NCI-H69 (cell line): ENCODE data around the gene NUDT19.
"Not testable (repeated sequence)": the region's sequence is repeated elsewhere in the genome, so short reads cannot be mapped to it uniquely, and the experiment has no call there.

Experiments used
- DNase-seq: peaks from one replicate; lab custom pipeline; 2025; lab: John Stamatoyannopoulos, UW

NUDT19 gene

DNA sequence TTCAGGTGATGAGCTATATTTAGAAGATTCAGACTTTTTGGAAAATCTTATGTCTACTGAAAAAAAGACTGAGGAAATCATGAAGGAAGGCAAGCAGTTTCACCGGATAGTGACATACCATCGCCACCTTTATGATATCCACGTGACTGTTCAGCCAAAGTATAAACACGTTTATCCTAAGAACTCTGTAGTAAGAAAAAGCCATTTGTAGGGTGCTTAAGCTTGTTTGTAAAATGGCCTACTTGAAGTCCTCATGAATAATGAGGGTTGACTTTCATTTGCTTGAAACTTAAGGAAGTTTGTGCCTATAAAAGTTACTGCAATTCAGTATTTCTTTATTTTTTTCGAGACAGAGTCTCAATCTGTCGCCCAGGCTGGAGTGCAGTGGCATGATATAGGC is 20.1 kb downstream of the NUDT19 start:
- DNase-seq: no peak

DNA sequence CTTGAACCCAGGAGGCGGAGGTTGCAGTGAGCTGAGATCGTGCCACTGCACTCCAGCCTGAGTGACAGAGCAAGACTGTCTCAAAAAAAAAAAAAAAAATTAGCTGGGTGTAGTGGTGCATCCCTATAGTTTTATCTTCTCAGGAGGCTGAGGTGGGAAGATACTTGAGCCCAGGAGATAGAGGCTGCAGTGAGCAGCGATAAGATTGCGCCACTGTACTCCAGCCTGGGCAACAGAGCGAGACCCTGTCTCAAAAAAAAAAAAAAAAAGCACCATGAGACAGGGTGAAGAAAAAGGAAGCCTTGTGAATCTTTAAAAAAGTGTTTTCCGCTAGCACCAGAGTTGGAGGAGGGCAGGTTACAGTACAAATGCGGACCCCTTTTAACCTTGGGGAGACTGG is 24.6 kb downstream of the NUDT19 start:
- not testable (repeated sequence) for DNase-seq

DNA sequence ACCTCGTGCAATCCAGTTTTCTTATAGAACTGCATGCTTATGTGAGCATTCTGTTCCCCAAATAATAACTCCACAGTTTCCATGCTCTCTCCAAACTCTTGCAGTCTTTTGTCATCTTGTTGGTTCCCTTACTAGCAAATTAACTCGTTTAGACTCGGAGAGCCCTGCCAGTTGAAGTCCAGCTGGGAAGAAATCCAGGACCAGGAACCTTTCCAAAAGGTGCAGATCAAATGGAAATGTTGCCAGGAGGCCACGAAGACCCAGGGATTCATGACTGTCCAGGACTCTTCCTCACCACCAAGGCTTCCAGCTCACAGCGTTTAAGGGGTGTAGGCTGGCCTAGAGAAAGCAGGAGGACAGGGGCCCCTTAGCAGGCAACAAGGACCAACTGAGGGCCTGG is 25.9 kb downstream of the NUDT19 start:
- DNase-seq: no peak

DNA sequence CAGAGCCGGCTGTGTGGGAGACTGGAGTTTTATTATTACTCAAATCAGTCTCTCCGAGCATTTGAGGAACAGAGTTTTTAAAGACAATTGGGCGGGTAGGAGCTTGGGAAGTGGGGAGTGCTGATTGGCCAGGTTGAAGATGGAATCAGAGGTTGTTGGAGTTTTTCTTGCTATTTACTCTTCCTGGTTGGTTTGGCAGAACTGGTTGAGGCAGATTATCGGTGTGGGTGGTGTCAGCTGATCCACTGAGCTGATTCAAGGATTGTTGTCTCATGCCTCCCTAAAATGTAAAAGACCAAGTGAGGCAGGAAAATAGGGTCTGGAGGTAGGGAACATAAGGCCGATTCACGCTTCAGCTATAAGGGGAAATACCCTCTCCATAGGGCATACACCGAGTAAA is 26.7 kb downstream of the NUDT19 start:
- no peak for DNase-seq

DNA sequence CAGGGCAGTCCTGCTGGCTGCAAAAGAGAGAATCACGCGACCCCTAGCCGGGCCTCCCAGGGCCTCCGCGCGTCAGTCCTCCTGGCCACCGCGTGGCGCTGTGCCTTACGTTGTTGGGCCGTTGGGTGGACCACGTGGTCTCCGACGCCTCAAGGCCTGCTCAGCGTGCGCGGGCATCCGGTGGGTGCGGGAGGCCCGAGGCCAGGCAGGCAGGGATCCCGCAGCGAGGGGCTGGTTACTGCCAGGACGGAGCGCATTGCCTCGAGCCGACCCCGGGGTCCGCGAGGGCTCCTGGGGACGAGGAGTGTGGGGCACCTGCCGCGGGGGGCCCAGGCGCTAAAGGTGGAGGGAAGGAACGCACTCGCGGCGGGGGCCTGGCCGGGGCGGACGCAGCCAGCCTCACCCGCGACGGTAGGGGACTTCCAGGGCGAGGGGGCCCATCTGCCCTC is 28.0 kb downstream of the NUDT19 start, which contains the start of gene TDRD12:
Gene TDRD12 (plus strand): TSS at position 157 of the 449 bp plus-strand sequence. CDS start 306 bp downstream, outside the sequence.
- DNase-seq: peak; percentile 4

DNA sequence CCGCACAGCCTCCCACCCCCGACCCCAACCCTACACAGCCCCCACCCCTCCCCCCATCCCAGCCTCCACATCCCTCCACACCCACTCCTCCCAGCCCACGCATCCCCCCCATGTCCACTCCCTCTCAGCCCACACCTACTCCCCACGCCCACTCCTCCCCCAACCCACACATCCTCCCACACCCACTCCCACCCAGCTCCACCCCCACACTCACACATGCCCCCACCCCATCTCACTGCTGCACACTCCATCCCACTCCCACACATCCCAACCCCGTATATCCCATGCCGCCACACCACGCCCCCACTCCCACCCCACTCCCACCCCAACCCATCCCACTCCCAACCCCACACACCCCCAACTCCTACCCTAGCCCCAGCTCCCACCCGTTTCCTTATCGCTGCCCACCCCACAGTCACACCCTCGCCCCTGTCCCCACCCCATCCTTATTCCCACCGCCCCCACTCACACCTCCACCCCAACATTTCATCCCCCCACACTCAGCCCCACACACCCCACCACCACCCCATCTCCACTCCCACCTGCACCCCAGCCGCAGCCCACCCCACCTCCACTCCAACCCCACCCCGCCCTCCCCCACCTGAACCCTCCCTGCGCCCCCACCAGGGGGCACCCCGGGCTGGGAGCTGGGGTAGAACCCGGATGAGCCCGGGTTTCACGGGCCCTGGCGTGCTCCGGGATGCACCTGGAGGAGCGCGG is 28.8 kb downstream of the NUDT19 start:
- no peak for DNase-seq

DNA sequence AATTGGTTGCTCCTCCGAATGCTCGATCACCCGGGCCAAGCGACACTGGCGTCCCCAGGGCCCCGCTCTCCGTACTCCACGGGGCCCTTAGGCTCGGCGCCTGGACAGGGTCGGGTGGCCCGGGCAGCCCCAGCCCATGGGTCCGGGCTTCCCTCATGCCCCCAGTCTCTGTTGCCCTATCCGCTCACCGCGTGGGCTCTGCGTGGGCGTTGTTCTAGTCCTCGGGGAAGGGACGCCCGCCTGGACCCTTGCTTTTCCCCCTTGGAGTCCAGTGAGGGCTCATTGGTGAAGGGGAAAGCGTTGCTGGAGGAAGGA is 29.3 kb downstream of the NUDT19 start:
- DNase-seq: no peak

DNA sequence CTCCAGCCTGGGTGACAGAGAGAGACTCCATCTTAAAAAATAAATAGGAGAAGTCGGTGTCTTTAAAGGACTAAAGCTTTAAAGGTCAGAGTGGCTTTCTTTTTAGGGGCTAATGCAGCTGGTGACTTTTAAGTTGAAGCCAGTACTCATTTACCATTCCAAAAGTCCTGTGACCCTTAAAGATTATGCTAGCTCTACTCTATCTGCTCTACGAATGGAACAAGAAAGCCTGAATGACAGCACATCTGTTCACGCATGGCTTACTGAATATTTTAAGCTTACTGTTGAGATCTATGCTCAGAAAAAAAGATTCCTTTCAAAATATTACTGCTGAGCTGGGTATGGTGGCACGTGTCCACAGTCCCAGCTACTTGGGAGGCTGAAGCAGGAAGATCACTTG is 44.3 kb downstream of the NUDT19 start:
- DNase-seq: no peak

DNA sequence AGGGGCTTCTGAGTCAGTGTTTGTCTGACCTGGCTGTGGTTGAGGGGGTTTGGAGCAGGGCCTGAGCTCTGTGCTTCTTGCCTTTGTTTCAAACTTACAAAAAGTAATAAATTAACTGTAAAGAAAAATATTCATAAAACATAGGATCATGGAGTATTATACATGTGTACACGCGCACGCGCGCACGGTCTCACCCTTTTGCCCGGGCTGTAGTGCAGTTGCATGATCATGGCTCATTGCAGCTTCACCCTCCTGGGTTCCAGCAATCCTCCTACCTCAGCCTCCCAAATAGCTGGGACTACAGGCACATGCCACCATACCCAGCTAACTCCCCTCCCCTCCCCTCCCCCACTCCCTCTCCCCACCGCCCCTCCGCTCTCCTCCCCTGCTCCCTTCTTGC is 51.4 kb downstream of the NUDT19 start:
- DNase-seq: no peak

DNA sequence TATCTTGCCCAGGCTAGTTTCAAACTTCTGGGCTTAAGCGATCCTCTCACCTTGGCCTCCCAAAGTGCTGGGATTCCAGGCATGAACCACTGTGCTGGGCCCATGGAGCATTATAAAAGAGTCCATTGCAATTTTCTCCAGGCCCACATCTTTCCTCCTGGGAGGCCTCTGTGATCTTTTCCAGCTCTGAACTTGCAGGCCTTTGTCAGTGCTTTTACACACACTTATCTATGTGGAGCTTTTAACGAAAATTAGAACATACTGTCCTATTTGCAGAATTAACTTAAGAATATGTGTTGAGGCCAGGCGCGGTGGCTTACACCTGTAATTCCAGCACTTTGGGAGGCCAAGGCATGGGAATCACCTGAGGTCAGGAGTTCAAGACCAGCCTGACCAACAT is 51.8 kb downstream of the NUDT19 start:
- no peak for DNase-seq

DNA sequence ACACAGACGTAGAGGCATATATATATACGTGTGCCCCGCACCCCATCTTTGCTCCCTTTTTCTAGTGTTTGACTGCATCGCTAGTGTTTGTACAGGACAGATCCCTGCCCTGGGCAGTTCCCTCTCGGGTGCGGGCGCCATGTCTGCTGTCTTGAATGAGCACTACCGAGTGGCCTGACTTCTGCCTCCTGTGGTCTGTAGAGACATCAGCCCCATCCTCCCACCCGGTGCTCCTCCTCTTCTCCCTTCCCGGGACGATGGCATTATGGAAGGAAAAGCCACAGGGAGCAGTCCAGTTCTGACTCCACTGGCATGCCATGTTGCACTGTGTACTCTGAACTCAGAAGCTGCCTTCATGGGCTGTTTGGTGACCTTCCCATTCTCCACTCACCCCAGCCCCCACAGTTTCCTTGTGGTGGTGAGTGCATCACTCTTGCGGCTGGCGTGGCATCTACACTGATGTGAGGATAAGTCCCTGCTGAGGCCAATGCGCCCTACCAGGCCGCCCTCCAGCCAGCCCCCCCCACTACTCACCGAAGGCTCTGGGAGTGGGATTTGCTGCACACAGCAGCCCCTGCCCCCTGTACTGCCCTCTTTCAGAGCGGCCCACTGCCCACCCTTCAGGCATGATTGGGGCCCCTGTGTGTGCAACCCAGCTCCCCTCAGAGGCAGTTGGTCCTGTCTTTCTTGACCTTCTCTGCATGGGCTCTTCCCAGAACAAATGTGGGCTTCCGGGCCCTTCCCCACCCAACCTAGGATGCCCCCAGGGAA is 53.1 kb downstream of the NUDT19 start:
- no peak for DNase-seq

DNA sequence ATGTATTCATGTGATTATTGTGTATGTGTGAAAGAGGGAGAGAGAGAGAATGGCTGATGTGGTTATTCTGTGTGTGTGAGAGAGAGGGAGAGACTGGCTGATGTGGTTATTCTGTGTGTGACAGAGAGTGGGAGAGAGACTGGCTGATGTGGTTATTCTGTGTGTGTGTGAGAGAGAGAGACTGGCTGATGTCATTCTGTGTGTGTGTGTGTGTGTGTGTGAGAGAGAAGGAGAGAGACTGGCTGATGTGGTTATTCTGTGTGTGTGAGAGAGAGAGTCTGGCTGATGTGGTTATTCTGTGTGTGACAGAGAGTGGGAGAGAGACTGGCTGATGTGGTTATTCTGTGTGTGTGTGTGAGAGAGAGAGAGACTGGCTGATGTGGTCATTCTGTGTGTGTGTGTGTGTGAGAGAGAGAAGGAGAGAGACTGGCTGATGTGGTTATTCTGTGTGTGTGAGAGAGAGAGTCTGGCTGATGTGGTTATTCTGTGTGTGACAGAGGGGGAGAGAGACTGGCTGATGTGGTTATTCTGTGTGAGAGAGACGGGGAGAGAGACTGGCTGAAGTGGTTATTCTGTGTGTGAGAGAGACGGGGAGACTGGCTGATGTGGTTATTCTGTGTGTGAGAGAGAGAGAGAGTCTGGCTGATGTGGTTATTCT is 54.1 kb downstream of the NUDT19 start:
- DNase-seq: not testable (repeated sequence)

DNA sequence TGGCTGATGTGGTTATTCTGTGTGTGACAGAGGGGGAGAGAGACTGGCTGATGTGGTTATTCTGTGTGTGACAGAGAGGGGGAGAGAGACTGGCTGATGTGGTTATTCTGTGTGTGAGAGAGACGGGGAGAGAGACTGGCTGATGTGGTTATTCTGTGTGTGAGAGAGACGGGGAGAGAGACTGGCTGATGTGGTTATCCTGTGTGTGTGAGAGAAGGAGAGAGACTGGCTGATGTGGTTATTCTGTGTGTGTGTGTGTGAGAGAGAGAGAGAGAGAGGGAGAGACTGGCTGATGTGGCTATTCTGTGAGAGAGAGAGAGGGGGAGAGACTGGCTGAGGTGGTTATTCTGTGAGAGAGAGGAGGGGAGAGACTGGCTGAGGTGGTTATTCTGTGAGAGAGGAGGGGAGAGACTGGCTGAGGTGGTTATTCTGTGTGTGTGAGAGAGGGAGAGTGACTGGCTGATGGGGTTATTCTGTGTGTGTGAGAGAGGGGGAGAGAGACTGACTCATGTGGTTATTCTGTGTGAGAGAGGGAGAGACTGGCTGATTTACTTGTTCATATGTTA is 55.1 kb downstream of the NUDT19 start:
- peak; percentile 4 for DNase-seq

DNA sequence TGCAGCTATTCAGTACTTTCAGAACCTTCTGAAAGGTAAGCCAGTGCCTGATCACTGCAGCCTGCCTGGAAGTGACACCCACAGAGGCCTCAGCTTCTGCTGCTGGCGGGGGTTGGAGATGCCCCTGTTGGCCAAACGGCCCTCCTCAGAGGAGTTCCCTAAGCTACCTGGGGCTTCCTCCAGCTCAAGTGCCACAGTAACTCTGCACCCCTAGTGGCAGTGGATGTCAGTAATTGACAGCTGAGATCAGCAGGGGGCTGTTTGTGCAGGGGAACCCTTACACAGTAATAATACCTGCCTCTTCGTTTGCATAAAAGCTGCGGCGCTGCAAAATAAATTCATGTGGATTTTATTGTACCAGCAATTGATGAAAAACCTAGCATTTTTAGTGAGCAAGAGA is 56.9 kb downstream of the NUDT19 start:
- peak; percentile 60 for DNase-seq

DNA sequence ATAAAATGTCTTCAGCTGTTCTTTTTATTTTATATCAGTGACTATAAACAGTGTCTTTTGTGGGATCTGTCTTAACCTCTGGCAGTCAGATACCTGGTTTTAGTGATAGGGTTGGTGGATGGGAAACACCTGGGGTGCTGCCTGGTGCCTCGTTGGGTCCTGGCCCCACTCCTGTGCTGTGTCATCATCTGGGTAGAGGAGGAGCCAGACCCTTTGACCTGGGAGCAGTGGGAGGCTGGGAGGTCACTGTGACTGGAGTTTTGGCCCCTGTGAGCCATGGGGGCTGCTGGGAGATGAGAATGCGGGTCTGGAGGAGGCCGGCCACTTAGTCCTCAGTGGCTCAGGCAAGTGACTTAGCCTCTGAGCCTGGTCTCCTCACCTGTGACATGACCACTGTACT is 57.3 kb downstream of the NUDT19 start:
- no peak for DNase-seq

DNA sequence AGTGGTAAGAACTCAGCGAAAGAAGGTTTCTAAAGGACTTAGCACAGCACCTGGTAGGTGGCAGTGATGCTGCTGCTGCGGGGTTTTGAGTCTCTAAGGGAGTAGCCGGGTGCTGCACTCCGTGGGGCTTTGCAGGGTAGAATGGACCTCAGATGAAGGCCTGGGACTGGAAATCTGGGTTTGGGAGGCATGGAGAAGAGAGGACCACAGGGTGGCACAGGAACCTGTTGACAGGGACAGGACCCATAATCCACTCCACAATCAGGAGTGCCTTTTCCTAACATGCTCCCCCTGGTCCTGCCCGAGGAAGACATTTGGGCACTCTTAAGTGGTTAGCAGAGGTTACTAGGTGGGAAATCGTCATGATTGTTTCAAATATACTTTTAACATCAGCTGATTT is 57.7 kb downstream of the NUDT19 start:
- no peak for DNase-seq

DNA sequence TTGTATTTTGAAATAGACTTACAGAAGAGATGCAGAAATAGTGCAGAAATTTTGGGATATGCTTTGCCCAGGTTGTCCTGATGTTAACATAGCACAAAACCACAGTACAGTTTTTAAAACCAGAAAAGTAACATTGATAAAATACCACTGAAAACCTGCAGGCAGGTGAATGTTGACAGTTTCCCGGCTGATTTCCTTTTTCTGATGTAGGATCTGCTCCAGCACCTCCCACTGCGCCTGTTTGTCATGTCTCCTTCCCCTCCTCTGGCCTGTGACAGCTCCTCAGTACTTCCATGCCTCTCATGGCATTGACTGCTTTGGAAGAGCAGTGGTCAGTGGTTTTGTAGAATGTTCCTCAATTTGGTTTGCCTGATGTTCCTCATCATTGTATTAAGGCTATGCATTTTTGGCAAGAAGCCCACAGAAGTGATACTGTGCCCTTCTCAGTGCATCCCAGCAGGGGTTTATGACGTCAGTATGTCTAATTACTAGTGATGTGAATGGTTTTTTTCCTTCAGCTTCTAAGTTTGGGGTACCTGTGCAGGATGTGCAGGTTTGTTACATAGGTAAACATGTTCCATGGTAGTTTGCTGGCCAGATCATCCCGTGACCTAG is 58.9 kb downstream of the NUDT19 start:
- DNase-seq: peak; percentile 35

DNA sequence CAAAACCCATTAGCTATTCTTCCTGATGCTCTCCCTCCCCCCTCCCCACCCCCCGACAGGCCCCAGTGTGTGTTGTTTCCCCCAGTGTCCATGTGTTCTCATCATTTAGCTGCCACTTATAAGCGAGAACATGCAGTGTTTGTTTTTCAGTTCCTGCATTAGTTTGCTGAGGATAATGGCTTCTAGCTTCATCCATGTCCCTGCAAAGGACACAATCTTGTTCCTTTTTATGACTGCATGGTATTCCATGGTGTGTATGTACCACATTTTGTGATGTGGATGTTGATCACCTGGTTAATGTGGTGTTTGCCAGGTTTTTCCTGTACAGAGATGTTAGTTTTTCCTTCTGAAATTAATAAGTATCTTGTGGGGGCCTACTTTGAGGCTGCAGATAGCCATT is 59.4 kb downstream of the NUDT19 start:
- no peak for DNase-seq

DNA sequence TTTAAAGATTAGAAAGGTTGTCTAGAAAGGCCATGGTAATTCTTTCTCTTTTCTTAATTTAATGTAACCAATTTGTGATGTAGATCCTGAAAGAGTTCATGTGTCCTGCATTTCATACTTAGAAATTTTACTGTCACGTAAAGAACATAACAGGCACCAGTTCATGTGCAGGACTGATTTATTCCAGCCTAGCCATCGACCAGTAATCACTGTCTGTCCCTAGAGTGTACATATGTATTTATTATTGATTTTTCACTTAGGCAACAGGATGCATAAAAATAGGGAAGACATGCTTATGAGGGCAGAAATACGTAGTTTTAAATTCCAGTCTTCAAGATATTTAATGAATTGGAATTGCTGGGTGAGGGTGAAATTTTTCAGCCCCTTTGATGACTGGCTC is 65.6 kb downstream of the NUDT19 start:
- no peak for DNase-seq
